HK-2 (cell line): ENCODE data around the gene SEC16A.
"Not testable (repeated sequence)": the region's sequence is repeated elsewhere in the genome, so short reads cannot be mapped to it uniquely, and the experiment has no call there.

Experiments used
- DNase-seq: peaks from one replicate; pipeline ENCODE4 v3.0.0-alpha.2; 2018; ENCODE audit not compliant: unreplicated experiment

The SEC16A gene

DNA sequence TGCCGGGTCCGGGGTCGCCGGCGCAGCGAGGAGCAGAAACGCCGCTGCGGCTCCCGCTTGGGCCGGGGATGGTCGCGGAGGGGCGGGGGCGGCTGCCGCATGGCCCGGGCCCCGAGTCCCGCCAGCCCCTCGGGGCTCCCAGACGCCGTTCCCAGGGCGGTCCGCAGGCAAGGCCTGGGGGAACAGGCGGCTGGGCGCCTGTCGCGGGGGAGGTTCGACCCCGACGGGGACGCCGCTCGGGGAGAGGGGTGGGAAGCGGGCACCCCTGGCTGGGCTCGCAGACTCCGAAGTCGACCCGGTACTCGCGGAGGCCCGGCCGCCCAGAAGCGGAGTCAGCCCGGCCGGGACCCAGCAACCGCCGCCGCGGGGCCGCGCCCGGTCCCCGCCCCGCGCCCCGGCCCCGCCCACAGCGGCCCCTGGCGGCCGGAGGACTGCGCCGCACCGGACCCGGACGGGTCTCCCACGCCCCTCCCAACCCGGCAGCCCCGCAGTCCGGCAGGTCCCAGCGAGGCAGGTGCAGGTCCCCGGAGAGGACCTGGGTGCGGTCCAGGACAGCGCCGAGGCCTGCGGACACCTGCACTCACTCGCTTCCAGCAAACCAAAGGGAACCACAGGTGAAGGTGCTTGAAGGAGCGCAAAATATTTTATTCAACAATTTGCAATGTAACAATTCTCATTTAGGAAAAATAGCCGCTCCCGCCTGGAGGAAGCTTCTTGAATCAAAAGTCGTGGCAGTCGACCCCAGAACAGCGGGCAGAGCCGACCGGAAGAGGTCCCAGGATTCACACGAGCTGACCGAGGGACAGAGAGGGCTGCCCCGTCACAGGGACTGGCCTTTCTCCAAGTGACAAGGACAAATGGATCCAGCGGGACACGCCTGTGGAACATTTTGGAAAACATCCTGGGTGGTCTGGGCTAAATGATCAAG, 43.1 kb downstream of the SEC16A start, which contains the start of gene INPP5E:
Gene INPP5E, minus strand, starts transcription at position 365 of the 928 bp plus-strand sequence. CDS start 426 bp downstream, outside the sequence.
- DNase-seq: peak; percentile 80

DNA sequence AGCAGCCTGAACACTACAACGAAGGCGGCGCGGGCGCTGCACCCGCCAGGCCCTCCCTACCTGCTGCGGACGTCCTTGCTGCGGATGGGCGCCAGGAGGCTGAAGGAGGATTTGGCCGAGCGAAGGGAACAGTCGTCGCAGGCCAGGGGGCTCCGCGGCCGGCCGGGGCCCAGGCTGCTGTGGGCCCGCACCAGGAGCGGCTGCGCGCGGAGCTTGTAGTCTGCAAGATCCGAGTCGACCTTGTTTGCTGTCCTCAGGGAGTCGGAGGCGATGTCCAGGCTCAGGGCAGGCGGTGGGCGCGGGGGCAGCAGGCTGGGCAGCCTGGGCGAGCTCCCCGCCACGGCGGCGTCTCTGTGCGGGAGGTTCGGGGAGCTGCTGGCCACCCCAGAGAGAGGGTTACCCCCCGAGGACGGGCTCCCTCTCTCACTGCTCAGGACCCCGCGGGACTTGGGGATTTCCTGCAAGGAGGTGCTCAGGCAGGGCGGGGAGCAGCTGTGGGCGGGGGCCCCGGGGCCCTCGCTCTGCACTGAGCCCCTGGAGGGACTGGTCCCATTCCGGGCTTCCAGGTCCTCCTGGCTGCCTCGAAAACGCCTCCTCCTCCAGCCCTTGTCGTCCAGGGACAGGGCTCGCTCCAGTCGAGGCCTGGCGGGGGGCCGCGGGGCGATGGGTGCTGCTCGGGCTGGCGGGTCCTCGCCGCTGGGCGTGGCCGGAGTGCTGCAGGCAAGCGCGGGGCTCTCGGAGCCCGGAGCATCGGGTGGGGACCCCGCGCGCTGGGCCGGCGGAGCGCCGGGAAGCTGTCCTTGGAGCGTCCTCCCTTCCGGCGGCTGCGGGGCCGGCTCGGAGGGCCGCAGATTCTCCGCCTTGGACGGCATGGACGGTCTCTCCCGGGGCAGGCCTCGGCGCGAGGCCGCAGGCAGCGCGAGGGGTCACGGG, 44.0 kb downstream of the SEC16A start:
- DNase-seq: peak; percentile 64

- DNase-seq: no peak
Measured at GRCh38 chr9:136437839-136438547, 44.8 kb downstream of the SEC16A start.

DNA sequence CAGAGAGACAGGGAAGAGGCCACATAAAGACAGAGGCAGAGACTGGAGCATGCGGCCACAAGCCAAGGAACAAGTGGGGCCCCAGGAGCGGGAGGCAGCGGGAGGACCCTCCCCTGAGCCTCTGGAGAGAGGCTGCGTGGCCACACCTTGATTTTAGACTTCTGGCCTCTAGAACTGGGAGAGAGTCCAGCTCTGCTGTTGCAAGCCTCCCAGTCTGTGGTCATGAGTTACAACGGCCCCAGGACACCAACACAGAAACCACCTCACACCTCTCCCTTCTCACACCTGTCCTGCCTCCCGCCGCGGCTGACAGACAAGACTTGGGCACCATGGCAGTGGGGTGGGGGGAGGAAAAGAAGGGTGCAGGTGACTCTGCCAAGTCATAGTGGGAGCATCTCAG, 45.4 kb downstream of the SEC16A start:
- no peak for DNase-seq

- DNase-seq: no peak
Measured at GRCh38 chr9:136436055-136436634, 46.7 kb downstream of the SEC16A start.

- DNase-seq: no peak
Measured at GRCh38 chr9:136434580-136435169, 48.2 kb downstream of the SEC16A start.

GRCh38 chr9:136433849-136434579, 48.8 kb downstream of the SEC16A start:
- DNase-seq: no peak

DNA sequence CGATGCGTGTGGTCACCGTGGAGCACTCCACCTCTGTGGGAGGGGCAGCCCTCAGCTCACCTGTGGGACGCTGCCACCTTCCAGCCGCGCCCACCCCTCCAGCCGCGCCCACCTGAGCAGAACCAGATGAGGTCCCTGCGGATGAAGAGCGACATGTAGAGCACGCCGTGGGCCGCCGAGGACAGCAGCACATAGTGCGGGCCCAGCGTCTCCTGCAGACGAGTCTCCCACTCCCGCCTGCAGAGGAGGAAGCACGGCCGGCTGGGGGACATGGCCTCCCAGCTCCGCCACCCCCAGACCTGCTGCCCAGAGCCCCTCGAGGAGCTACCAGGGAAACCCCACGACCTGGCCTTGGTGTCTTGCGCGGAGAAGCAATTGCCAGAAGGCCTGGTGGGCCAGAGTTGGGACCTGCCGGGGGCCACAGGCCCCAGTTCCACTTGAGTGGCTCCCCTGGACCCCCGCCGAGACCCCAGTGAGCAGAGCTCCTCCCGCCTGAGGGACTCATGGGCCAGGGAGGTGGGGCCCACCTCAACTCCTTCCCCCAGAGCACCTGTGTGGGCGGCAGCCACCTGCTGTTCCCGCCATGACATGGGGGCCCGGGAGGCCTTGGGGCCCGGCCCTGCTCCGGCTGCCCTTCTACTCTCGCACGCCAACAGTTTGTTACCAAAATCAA, 49.7 kb downstream of the SEC16A start:
- DNase-seq: no peak

GRCh38 chr9:136432591-136432990, 50.2 kb downstream of the SEC16A start:
- no peak for DNase-seq

DNA sequence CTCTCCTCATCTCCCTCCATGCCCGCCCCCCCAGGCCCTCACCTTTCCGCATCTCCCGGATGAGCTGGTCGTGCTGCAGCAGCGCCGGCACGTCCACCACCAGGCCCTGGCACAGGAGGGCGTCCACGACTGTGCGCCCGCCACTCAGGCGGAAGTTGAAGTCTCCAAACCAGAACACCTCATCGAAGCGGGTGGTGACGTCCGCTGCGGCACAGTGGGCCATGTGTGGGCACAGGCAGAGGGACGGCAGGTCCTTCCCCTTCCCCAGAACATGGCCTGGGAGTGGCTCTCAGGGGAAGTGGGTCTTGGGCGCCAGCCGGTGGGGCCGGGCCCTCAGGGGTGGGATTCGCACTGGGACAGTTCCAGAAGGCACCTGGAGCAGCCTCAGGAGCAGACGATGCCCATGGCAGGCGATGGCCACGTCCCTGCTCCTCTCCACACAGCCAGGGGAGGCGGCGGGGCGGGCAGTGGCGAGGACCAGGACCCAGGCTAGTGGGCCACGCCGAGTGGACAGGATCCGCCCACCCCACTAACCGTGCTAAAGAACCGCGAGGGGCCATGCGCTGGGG, 51.0 kb downstream of the SEC16A start:
- DNase-seq: no peak

GRCh38 chr9:136430588-136431234, 52.1 kb downstream of the SEC16A start:
- DNase-seq: no peak

- no peak for DNase-seq
Measured at GRCh38 chr9:136429683-136430491, 53.0 kb downstream of the SEC16A start.

DNA sequence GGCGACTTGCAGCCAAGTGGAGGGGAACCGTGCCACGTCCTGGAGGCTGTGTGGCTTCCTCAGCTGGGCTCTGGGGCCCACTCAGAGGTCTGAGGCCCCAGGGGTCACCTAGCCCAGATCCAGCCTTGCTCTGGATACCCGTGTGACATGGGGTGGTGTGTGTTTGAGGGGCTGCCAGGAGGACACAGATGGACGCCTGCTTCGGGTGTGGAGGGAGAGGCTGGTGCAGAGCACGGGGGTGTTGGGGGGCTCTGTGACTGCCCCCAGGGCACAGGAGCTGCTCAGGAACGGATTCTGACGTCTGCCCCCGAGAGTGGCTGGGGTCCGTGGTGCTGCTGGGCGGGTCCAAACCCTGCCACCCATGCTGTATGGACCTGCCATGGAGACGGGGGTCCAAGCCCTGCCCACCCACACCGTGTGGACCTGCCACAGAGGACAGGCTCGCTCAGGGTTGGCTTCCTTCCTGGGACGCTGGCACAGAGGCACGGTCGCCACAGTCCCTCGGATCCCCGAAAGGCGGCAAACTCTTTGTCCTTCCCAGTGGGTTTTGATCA, 53.7 kb downstream of the SEC16A start:
- DNase-seq: no peak

DNA sequence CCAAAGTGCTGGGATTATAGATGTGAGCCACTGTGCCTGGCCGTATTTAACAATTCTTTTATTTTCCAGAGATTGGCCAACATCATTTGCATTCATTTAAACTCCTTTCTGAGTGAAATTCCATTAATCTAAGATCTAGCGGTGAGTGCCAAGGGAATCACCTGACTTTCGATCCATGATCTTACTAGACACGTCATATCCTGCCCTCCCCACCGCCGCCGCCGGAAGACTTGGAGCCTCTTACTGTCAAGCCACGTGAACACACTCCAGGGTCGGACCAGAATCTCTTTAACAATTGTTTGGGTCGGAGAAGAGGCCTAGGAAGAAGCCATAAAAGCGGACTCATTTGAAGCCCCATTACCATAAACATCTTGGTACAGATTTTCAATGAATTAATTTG, 56.1 kb downstream of the SEC16A start:
- DNase-seq: no peak

DNA sequence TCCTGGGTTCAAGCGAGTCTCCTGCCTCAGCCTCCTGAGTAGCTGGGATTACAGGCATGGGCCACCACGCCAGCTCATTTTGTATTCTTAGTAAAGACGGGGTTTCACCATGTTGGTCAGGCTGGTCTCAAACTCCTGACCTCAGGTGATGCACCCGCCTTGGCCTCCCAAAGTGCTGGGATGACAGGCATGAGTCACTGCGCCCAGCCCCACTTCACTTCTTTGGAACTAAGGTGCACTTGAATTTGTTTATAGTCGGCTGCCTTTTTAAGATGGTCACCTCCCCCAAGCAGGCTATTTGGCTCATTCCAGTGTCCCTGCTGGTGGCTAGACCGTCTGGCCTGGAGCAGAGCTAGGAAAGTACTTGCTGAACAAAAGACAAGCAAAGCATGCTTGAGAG, 57.5 kb downstream of the SEC16A start:
- DNase-seq: not testable (repeated sequence)

DNA sequence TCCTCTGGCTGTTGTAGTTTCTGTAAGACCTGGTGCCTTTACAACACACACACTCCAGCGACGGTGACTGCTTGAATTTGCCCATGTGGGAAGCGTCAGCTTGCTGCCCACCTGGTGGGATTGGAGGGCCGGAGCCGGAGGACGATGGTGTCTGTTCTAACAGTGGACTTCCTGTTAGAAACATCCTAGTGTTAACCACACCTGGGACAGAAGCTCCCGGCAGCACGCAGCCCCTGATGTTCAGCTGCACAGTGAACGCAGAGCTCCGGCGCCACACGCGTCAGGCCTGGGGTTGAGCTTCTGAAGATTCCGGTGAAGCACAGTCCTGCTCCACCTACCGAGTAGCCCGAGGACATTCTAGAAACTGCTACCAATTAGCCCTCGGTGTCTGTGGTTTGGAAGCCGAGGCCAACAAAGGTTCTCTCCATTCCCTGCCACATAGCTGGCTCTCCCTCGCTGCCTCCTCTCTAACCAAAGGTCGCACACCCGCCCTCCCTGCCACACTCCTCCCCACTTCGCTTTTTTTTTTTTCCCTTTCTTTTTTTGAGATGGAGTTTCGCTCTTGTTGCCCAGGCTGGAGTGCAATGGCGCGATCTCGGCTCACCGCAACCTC, 58.0 kb downstream of the SEC16A start:
- no peak for DNase-seq

DNA sequence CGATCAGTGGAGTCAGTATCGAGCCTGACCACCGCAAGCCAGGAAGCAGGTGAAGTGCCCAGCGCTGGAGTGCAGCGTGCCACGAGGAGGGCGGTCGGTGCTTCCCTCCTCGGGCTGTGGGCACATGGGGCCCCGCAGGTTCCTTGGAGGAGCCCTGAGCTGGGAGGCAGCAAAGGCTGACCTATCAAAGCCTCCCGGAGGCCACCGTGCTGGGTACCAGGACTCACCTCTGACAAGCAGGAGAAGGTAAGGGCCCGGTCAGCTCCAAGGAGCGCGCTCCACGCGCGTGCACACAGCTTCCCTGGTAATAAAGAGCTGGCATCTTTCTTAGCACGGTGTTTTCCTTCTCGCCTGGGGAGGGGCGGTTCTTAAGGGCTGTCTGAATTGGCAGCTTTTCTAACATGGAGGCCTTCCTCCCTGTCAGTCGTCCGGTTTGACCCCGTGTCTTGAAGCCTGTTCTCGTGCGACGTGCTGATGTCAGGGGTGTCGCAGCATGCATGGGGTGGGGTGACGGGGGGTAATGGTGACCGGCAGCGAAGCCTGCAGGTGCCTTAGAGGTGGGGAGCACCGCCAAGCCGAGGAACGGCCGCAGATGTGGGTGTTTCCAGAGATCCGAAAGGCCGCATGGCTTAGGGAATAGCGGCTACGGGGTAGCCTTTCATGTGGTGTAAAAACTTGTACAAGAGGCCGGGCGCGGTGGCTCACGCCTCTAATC, 59.3 kb downstream of the SEC16A start:
- no peak for DNase-seq
